ENCODE results near the gene FBXO2.

DNA sequence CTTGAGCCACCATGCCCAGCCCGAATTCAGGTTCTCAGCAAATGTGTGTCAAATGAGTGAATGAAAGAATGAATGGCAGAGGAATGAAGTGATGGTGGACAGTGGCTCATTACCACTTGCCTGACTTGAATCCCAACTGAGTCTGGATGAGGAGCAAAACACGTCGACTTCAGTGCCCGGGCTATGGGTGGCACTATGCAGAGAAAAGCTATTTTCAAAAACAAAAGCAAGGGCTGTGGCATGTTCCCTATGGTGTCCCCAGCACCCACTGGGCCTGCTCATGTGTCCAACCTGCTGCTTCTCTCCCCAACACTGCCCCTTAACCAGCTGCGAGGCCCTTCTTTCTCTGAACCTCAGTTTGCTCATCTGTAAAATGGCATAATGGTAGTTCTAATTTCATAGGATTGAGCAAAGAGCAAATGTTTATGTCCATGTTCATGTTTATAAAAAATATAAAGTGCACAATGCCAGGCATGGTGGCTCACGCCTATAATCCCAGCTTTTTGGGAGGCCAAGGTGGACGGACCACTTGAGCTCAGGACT, 31.1 kb upstream of the FBXO2 start:
- no peak for TF ChIP-seq POLR2A (IDR thresholded peaks at IDR 0.05)
- TF ChIP-seq, protein P1, sequence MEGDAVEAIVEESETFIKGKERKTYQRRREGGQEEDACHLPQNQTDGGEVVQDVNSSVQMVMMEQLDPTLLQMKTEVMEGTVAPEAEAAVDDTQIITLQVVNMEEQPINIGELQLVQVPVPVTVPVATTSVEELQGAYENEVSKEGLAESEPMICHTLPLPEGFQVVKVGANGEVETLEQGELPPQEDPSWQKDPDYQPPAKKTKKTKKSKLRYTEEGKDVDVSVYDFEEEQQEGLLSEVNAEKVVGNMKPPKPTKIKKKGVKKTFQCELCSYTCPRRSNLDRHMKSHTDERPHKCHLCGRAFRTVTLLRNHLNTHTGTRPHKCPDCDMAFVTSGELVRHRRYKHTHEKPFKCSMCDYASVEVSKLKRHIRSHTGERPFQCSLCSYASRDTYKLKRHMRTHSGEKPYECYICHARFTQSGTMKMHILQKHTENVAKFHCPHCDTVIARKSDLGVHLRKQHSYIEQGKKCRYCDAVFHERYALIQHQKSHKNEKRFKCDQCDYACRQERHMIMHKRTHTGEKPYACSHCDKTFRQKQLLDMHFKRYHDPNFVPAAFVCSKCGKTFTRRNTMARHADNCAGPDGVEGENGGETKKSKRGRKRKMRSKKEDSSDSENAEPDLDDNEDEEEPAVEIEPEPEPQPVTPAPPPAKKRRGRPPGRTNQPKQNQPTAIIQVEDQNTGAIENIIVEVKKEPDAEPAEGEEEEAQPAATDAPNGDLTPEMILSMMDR (IDR thresholded peaks at IDR 0.05), result no peak
